Measurements from ENCODE around the gene PIRT.

GRCh38 chr17:10775740-10776356 is 62.0 kb downstream of the PIRT start:
- TF ChIP-seq POLR2AphosphoS5 (IDR thresholded peaks at IDR 0.05) (no peak), POLR2A (IDR thresholded peaks at IDR 0.05) (no peak), CTCF (IDR thresholded peaks at IDR 0.05) (no peak)
